Neural progenitor cell (in vitro differentiated cells): Measurements from ENCODE around the gene MPP4.

Experiments
- EZH2phosphoT487 ChIP-seq: fragments of 200-600 bp; sonication (generic); IDR thresholded peaks from 2 replicates; pipeline ENCODE4 v1.6.1; 2017; ENCODE audit warnings: antibody characterized with exemption
- TF ChIP-seq, protein P1 (sequence below): fragments of 200-600 bp; sonication (generic); IDR thresholded peaks from 2 replicates; pipeline ENCODE4 v1.5.1; 2017; ENCODE audit warnings: antibody characterized with exemption, mild to moderate bottlenecking

DNA sequence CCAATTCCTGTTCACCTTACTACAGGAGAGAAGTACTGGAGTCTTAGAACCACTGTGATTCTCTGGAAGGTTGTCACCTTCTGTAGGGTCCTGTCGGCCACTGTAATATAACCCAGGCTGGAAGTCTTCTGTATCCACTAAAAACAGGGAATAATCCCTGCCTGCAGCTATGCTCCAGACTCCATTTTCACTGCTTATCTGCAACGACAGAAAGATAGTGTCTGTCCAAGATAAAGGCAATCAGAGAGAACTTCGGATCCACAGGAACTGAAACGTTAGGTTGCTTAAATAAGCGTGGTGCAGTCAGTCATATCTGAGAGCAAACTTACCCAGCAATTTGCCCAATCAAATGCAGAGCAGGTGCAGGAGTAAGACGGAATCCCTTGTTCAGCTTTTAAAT, 48.1 kb upstream of the MPP4 start:
- TF ChIP-seq EZH2phosphoT487, result no peak
- TF ChIP-seq, protein P1, sequence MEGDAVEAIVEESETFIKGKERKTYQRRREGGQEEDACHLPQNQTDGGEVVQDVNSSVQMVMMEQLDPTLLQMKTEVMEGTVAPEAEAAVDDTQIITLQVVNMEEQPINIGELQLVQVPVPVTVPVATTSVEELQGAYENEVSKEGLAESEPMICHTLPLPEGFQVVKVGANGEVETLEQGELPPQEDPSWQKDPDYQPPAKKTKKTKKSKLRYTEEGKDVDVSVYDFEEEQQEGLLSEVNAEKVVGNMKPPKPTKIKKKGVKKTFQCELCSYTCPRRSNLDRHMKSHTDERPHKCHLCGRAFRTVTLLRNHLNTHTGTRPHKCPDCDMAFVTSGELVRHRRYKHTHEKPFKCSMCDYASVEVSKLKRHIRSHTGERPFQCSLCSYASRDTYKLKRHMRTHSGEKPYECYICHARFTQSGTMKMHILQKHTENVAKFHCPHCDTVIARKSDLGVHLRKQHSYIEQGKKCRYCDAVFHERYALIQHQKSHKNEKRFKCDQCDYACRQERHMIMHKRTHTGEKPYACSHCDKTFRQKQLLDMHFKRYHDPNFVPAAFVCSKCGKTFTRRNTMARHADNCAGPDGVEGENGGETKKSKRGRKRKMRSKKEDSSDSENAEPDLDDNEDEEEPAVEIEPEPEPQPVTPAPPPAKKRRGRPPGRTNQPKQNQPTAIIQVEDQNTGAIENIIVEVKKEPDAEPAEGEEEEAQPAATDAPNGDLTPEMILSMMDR, result no peak
